OCI-LY7 (cell line): ENCODE data around the gene FLCN. TPM values are rescaled to one million over a fixed set of nuclear protein-coding genes. Genes with fewer than 3 reads are reported as not detected.

Experiments used
- BruUV-seq: library from RNA; stranded (reverse); fragments of 400-500 nt; replicated peaks from 2 replicates; lab custom pipeline; 2021; lab: Mats Ljungman, UMichigan
- CTCF ChIA-PET: fragments of 300-600 bp; sonication (Branson Sonifier 250); formaldehyde crosslinking; loops from one replicate; lab custom pipeline; 2022; ENCODE audit warnings: antibody characterized with exemption; ENCODE audit not compliant: unreplicated experiment; lab: Charles Lee
- POLR2A ChIA-PET: fragments of 300-600 bp; sonication (Branson Sonifier 250); formaldehyde crosslinking; loops from one replicate; lab custom pipeline; 2022; ENCODE audit warnings: antibody characterized with exemption; lab: Charles Lee
- DNase-seq: peaks from one replicate; pipeline ENCODE4 v3.0.0-alpha.2; 2015; ENCODE audit warnings: low spot score
- H2AFZ ChIP-seq: fragments of 200-600 bp; sonication (generic), shearing (Covaris generic); 2 replicates; pipeline ENCODE4 v1.6.1; 2014; ENCODE audit warnings: mild to moderate bottlenecking, antibody characterized with exemption, low read length, moderate library complexity
- H3K27ac ChIP-seq: fragments of 200-600 bp; sonication (generic); 2 replicates; pipeline ENCODE4 v1.5.1; 2014; ENCODE audit warnings: mixed run types, low read depth, mild to moderate bottlenecking, moderate library complexity, low read length, inconsistent platforms; ENCODE audit not compliant: poor library complexity, severe bottlenecking
- H3K36me3 ChIP-seq: fragments of 200-600 bp; sonication (generic); 2 replicates; pipeline ENCODE4 v1.6.1; 2014; ENCODE audit warnings: mild to moderate bottlenecking, antibody characterized with exemption, low read length, moderate library complexity, mixed read lengths; ENCODE audit not compliant: insufficient read depth
- H3K4me1 ChIP-seq: fragments of 200-600 bp; sonication (generic); 2 replicates; pipeline ENCODE4 v1.5.1; 2014; ENCODE audit warnings: mild to moderate bottlenecking, low read length; ENCODE audit not compliant: insufficient read depth, poor library complexity, severe bottlenecking
- H3K4me2 ChIP-seq: fragments of 200-600 bp; sonication (generic); 2 replicates; pipeline ENCODE4 v1.6.1; 2014; ENCODE audit warnings: mild to moderate bottlenecking, low read length
- H3K4me3 ChIP-seq: fragments of 200-600 bp; sonication (generic); 2 replicates; pipeline ENCODE4 v1.5.1; 2014; ENCODE audit warnings: mild to moderate bottlenecking, low read depth, low read length; ENCODE audit not compliant: poor library complexity, severe bottlenecking
- H3K79me2 ChIP-seq: fragments of 200-600 bp; sonication (generic); 2 replicates; pipeline ENCODE4 v1.6.1; 2016; ENCODE audit warnings: low read depth, mild to moderate bottlenecking, low read length, moderate library complexity, mixed read lengths; ENCODE audit not compliant: insufficient read depth
- H3K9me2 ChIP-seq: fragments of 200-600 bp; sonication (generic); 2 replicates; pipeline ENCODE4 v1.6.1; 2016; ENCODE audit warnings: mild to moderate bottlenecking, low read length, mixed read lengths; ENCODE audit not compliant: insufficient read depth
- H3K9me3 ChIP-seq: fragments of 200-600 bp; sonication (generic); 2 replicates; pipeline ENCODE4 v1.6.1; 2014; ENCODE audit warnings: mild to moderate bottlenecking, mixed run types, low read length, mixed read lengths
- H4K20me1 ChIP-seq: fragments of 200-600 bp; sonication (generic); 2 replicates; pipeline ENCODE4 v1.6.1; 2014; ENCODE audit warnings: mild to moderate bottlenecking, antibody characterized with exemption, low read length, moderate library complexity, mixed read lengths; ENCODE audit not compliant: insufficient read depth
- EZH2phosphoT487 ChIP-seq: fragments of 200-600 bp; sonication (generic); IDR thresholded peaks from 2 replicates; pipeline ENCODE4 v1.6.1; 2018; ENCODE audit warnings: low read depth, borderline replicate concordance, mild to moderate bottlenecking, mixed run types, antibody characterized with exemption, low read length, moderate library complexity, mixed read lengths
- intact Hi-C: fragments of 100-400 bp; cut with micrococcal nuclease; formaldehyde crosslinking; loops from one replicate; pipeline ENCODE4 v1.10.0; 2022; ENCODE audit not compliant: unreplicated experiment
- total RNA-seq, 2 experiments: library from RNA; depleted of rRNA in 1 of 2; stranded (reverse); fragments of >200 nt in 1 of 2; shearing (Covaris generic) in 1 of 2; gene quantifications; 2 replicates each; pipeline ENCODE4 v1.2.3, GENCODE V29; 2014 to 2022
- TF ChIP-seq, protein P1 (sequence below): fragments of 200-600 bp; sonication (generic); conservative IDR thresholded peaks from 2 replicates; pipeline ENCODE4 v1.5.1; 2014; ENCODE audit warnings: mild to moderate bottlenecking, antibody characterized with exemption, low read length, moderate library complexity, mixed read lengths

The FLCN gene
- total RNA-seq, 2 experiments from 2014 or later = 20.5 to 20.9 TPM

DNA sequence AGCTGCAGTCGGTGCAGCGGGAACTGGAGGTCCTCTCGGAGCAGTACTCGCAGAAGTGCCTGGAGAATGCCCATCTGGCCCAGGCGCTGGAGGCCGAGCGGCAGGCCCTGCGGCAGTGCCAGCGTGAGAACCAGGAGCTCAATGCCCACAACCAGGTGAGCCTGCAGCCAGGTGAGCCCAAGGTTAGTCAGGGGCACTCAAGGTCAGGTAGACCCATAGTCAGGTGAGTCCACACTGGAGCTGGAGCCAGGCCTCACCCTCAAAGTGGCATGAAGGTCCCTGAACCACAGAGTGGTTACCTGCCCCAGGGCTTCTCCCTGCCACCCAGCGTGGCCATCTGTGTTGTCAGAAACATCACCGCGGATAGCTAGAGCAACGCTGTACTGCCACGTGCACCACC is 63.0 kb downstream of the FLCN start:
- Histone ChIP-seq H3K4me1 (peaks cover 3% of the 10 kb centered on the region), H3K9me2 (no peaks in the 10 kb centered on the region), H4K20me1 (no peaks in the 10 kb centered on the region), H3K27ac (no peak overlapping the region), H3K9me3 (no peaks in the 10 kb centered on the region), H3K36me3 (peaks cover 40% of the 10 kb centered on the region; the same call in 1 of the 2 replicates), H3K79me2 (no peaks in the 10 kb centered on the region), H3K4me3 (no peak overlapping the region), H2AFZ (no peak overlapping the region), H3K4me2 (no peak overlapping the region)
- no TSS peak for BruUV-seq
- CTCF ChIA-PET = no interaction called here
- POLR2A ChIA-PET = no interaction called here
- no peak for DNase-seq
- intact Hi-C loops = no loop called here
- TF ChIP-seq EZH2phosphoT487 = no peak
- TF ChIP-seq, protein P1, sequence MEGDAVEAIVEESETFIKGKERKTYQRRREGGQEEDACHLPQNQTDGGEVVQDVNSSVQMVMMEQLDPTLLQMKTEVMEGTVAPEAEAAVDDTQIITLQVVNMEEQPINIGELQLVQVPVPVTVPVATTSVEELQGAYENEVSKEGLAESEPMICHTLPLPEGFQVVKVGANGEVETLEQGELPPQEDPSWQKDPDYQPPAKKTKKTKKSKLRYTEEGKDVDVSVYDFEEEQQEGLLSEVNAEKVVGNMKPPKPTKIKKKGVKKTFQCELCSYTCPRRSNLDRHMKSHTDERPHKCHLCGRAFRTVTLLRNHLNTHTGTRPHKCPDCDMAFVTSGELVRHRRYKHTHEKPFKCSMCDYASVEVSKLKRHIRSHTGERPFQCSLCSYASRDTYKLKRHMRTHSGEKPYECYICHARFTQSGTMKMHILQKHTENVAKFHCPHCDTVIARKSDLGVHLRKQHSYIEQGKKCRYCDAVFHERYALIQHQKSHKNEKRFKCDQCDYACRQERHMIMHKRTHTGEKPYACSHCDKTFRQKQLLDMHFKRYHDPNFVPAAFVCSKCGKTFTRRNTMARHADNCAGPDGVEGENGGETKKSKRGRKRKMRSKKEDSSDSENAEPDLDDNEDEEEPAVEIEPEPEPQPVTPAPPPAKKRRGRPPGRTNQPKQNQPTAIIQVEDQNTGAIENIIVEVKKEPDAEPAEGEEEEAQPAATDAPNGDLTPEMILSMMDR = no peak

DNA sequence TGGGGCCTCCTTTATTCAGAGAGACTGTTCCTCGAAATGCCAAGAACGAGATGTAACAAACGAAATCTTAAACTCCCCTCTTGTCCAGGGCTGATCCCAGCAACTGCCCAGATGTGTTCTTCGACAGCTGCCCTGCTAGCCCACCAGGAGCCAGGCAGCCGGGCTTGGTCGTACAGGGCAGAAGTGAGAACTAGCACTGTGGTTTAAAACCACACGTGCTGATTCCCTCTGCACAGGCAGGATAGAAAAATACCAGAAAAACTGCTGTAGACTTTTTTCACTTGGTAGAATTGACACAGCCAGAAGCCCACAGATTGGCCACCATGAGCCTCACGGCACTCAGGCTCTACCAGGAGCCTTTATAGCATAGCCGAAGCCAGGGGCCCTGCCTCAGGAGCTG is 64.0 kb downstream of the FLCN start:
- POLR2A ChIA-PET = interaction anchor here (0.6 kb wide), 1 partner anchor 18 kb away, joined by 3 read pairs; no protein-coding TSS in a partner anchor
- CTCF ChIA-PET = no interaction called here
- Histone ChIP-seq H3K4me1 (peaks cover 3% of the 10 kb centered on the region), H3K9me3 (no peaks in the 10 kb centered on the region), H3K4me3 (no peak overlapping the region), H3K27ac (no peak overlapping the region), H3K79me2 (no peaks in the 10 kb centered on the region), H3K9me2 (no peaks in the 10 kb centered on the region), H3K36me3 (peaks cover 36% of the 10 kb centered on the region; the same call in 1 of the 2 replicates), H2AFZ (no peak overlapping the region), H3K4me2 (no peak overlapping the region), H4K20me1 (no peaks in the 10 kb centered on the region)
- TF ChIP-seq EZH2phosphoT487 = no peak
- TF ChIP-seq, protein P1 = no peak
- intact Hi-C loops = no loop called here
- no TSS peak for BruUV-seq
- DNase-seq = no peak
